NCI-H2227 treated with DMSO at 0.1 percent for 48 hours (cell line): ENCODE results near the gene POLR2E.

Experiments used
- DNase-seq: peaks from one replicate; lab custom pipeline; 2025; lab: John Stamatoyannopoulos, UW

POLR2E gene

DNA sequence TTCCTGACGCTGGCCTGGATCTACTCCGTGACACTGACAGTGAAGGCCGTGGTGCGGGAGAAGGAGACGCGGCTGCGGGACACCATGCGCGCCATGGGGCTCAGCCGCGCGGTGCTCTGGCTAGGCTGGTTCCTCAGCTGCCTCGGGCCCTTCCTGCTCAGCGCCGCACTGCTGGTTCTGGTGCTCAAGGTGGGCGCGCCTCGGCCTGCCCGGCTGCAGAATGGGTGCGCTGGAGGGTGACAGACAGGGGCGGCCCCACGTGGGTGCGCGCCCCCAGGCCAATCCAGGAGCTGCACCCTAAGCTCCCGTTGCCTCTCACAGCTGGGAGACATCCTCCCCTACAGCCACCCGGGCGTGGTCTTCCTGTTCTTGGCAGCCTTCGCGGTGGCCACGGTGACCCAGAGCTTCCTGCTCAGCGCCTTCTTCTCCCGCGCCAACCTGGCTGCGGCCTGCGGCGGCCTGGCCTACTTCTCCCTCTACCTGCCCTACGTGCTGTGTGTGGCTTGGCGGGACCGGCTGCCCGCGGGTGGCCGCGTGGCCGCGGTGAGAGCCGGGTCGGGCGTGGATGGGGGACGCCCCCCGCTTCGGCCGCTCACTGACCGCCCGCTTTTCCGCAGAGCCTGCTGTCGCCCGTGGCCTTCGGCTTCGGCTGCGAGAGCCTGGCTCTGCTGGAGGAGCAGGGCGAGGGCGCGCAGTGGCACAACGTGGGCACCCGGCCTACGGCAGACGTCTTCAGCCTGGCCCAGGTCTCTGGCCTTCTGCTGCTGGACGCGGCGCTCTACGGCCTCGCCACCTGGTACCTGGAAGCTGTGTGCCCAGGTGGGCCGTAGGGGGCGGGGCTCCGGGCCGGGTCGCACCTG lies 48.1 kb downstream of the POLR2E start:
- no peak for DNase-seq

- DNase-seq = no peak
Measured at GRCh38 chr19:1046117-1046626, 49.0 kb downstream of the POLR2E start.

- DNase-seq = no peak
Measured at GRCh38 chr19:1045247-1045603, 50.0 kb downstream of the POLR2E start.

GRCh38 chr19:1042689-1043511 lies 52.3 kb downstream of the POLR2E start:
- DNase-seq = no peak

- DNase-seq = no peak
Measured at GRCh38 chr19:1041835-1042685, 53.1 kb downstream of the POLR2E start.

DNA sequence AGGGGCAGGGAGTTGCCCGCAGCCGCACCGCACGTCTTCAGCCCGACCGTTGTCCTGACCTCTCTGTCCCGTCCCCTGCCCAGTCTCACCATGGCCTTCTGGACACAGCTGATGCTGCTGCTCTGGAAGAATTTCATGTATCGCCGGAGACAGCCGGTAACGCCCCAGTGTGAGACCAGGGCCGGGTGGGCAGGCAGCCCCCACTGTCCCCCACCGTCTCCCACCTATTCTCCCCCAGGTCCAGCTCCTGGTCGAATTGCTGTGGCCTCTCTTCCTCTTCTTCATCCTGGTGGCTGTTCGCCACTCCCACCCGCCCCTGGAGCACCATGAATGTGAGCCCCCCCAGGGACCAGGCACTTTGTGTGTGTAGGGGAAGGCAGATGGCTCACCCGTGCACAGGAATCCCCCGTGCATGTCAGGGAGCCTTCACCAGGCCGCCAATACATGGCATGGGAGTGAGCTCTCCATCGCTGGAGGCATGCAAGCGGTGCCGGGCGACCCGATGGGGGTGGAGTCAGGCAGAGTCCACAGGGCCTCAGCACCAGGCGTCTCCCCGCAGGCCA lies 53.8 kb downstream of the POLR2E start:
- no peak for DNase-seq

DNA sequence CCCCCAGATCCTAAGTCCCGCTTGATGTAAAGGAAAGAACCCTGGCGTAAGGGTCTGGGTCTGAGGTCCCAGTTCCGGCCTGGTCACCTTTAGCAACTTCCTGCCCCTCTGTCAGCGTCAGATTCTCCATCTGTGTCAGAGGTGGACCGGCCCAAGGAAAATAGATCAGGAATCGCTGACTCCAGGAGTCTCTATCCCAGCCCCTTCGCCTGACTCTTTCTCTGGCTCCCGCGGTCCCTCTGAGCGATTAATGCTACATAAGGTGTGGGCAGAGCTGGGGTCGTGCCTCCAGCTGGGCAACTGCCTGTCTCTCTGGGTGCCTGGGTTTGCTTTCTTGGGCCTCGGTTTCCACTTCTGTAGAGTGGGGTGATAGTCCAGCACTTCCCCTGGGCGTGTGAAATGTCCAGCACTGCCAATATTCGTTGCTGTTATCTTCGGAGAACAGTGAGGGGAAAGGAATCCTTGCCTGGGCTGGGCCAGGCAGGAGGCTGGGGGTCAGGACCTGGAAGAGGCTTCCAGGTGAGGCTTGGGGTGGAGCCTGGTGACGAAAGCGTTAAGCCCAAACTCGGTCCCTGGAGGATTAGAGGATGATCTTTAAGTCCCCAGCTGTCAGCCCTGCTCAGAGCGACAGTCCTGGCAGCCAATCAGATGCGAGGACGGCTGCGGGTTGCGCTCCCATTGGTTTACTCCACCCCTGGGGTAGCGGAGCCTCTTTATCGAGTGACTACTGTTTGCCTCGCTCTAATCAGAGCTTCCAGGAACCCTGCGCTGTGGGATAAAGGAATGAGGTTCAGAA lies 54.5 kb downstream of the POLR2E start:
- peak; percentile 56 for DNase-seq

DNA sequence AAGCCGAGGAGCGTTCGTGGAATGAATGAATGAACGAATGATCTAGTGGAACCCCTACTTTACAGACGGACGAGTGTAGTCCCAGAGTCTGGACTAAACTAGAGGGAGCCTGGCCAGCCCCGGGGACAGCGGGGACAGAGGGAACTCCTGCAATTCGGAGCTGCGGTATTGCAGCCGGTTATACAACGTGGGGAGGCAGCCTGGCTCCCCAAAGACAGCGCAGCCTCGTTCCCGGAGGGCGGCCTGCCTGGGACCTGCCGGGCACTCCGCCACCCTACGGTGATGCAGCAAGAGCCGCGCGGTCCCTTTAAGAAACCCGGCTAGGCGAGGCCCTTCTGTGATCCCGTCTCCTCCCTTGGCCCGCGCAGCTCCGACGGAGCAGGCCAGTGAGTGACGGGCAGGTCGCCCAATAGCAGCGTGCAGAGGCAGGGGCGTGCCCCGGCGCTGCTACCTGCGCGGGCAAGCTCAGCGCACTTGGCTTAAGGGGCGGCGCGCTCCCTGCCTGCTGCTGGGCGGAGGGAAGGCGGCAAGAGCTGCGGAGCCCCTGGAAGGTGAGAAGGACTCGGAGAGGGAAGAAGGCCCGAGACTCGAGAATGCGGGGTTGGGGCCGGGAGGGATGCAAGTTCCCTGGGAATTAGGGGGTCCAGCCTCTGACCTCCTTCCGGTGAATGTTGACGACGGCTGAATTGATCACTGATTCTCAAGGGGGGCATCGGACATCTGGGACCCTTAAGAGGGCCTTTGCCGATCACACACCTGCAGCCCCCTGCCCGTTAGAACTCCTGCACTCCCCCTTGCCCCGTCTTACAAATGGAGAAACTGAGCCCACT lies 55.3 kb downstream of the POLR2E start, which contains the start of gene ABCA7:
Gene ABCA7, plus strand, starts transcription at position 462 of the 830 bp plus-strand sequence. CDS start 1,255 bp downstream, outside the sequence.
- DNase-seq = peak; percentile 90

- no peak for DNase-seq
Measured at GRCh38 chr19:1038978-1039645, 56.1 kb downstream of the POLR2E start.

DNA sequence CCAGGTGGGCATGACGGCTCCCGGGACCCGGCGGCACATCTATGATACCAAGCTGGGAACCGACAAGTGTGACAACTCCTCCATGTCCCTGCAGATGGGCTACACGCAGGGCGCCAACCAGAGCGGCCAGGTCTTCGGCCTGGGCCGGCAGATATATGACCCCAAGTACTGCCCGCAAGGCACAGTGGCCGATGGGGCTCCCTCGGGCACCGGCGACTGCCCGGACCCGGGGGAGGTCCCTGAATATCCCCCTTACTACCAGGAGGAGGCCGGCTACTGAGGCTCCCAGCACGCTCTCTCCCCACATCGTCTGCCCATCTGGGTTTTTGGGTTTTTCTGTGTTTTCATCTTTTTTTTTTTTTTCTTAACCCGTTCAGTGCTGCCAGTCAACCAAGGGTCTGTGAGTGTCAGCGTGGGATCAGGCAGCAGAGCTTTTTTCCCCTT lies 57.5 kb downstream of the POLR2E start:
- DNase-seq = no peak
